Placental epithelial cell (primary cell): ENCODE measurements around the gene AMHR2. TPM values are rescaled to one million over a fixed set of nuclear protein-coding genes. Genes with fewer than 3 reads are reported as not detected.

Experiments
- total RNA-seq: library from RNA; depleted of rRNA; stranded (reverse); fragments of >200 nt; gene quantifications from 2 replicates; pipeline ENCODE4 v1.2.3, GENCODE V29; 2012

Gene AMHR2
- total RNA-seq: not detected in 2 replicates

GRCh38 chr12:53423597-53423996 is at the start of gene AMHR2:
TSS of gene AMHR2 (plus strand) at chr12:53423855. CDS start at chr12:53423935, 80 bp downstream.

GRCh38 chr12:53380104-53380793 is 43.4 kb upstream of the AMHR2 start, which contains the start of gene SP1:
TSS of gene SP1 (plus strand) at chr12:53380176. CDS start at chr12:53380292, 116 bp downstream.

GRCh38 chr12:53441040-53441833 is 17.6 kb downstream of the AMHR2 start, which contains the start of gene PRR13:
TSS of gene PRR13 (plus strand) at chr12:53441734. CDS start at chr12:53442715, 981 bp downstream.

GRCh38 chr12:53451661-53452158 is 28.1 kb downstream of the AMHR2 start, which contains the start of gene PCBP2:
TSS of gene PCBP2 (plus strand) at chr12:53452102. CDS start at chr12:53454801, 2,699 bp downstream.

Other genes with a start within 250 kb of the AMHR2 start
- gene ZNF740, start 243.1 kb upstream of the AMHR2 start, total RNA-seq: 12.6 and 18.1 TPM in 2 replicates
- gene CSAD, start 242.9 kb upstream of the AMHR2 start, total RNA-seq: 3.9 and 14.9 TPM in 2 replicates
- not detected in 2 replicates for gene ITGB7, start 216.6 kb upstream of the AMHR2 start, total RNA-seq
- gene RARG, start 191.6 kb upstream of the AMHR2 start, total RNA-seq: 21.1 and 36.9 TPM in 2 replicates
- gene ESPL1, start 155.6 kb upstream of the AMHR2 start, total RNA-seq: 7.7 and 9.8 TPM in 2 replicates
- 210 and 446 TPM in 2 replicates for gene PFDN5, start 128.3 kb upstream of the AMHR2 start, total RNA-seq
- 42.8 and 49.6 TPM in 2 replicates for gene MYG1, start 124.2 kb upstream of the AMHR2 start, total RNA-seq
- 53.0 and 64.9 TPM in 2 replicates for gene AAAS, start 102.2 kb upstream of the AMHR2 start, total RNA-seq
- not detected in 2 replicates for gene SP7, start 87.5 kb upstream of the AMHR2 start, total RNA-seq
- gene SP1, start 43.7 kb upstream of the AMHR2 start, total RNA-seq: 41.6 and 57.5 TPM in 2 replicates
- 39.3 and 50.6 TPM in 2 replicates for gene PRR13, start 17.9 kb downstream of the AMHR2 start, total RNA-seq
- gene PCBP2, start 28.2 kb downstream of the AMHR2 start, total RNA-seq: 315 and 399 TPM in 2 replicates
- gene MAP3K12, start 75.6 kb downstream of the AMHR2 start, total RNA-seq: 13.4 and 34.5 TPM in 2 replicates
- gene TARBP2, start 77.4 kb downstream of the AMHR2 start, total RNA-seq: 58.5 and 97.3 TPM in 2 replicates
- gene NPFF, start 83.6 kb downstream of the AMHR2 start, total RNA-seq: not detected in 2 replicates
- 7.2 and 13.7 TPM in 2 replicates for gene ATF7, start 202.5 kb downstream of the AMHR2 start, total RNA-seq